ENCODE data around the gene AKR1A1.

DNA sequence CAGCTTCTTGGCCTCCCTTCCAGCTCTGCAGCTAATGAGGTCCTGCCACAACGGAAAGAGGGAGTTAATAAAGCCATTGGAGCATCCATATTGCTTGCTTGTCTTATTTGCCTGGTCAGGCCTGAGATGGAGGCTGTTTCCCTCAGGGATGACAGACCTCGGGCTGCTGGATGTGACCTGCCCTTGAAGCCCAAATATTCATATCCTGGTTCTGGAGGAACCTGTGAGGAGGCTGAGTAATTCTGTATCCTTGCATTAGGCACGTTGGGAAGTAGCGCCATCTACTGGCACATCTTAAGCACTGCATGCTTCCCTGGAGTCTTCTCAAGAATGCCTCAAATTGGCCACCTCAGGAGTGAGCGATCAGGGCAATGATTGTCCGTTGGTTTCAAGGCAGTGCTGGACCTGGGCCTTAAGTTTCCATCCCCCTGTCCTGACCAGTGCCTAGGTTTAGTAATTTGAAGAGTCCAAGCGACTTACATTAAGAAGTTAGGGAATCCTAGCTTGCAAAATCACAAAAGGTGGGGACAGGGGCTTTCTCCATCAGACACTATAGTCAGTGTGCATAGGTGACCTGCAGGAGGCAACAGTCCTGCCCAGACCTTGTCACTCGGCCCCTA, 19.4 kb downstream of the AKR1A1 start:
- TF ChIP-seq, protein P1, sequence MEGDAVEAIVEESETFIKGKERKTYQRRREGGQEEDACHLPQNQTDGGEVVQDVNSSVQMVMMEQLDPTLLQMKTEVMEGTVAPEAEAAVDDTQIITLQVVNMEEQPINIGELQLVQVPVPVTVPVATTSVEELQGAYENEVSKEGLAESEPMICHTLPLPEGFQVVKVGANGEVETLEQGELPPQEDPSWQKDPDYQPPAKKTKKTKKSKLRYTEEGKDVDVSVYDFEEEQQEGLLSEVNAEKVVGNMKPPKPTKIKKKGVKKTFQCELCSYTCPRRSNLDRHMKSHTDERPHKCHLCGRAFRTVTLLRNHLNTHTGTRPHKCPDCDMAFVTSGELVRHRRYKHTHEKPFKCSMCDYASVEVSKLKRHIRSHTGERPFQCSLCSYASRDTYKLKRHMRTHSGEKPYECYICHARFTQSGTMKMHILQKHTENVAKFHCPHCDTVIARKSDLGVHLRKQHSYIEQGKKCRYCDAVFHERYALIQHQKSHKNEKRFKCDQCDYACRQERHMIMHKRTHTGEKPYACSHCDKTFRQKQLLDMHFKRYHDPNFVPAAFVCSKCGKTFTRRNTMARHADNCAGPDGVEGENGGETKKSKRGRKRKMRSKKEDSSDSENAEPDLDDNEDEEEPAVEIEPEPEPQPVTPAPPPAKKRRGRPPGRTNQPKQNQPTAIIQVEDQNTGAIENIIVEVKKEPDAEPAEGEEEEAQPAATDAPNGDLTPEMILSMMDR (IDR thresholded peaks at IDR 0.05; ENCODE audit: poor library complexity), result peak; percentile 92
- no peak for TF ChIP-seq EZH2 (IDR thresholded peaks at IDR 0.05; ENCODE audit: borderline replicate concordance)
- no peak for TF ChIP-seq EZH2phosphoT487 (IDR thresholded peaks at IDR 0.05; ENCODE audit: low read depth, severe bottlenecking, unreplicated experiment)

Measured in hepatocyte (in vitro differentiated cells).